GM12878 (cell line): ENCODE data around the gene NIPAL4. TPM values are rescaled to one million over a fixed set of nuclear protein-coding genes. Genes with fewer than 3 reads are reported as not detected.

Experiments used
- ATAC-seq: fragments of 200-7000 bp; cut with Tn5 transposase; 3 replicates; pipeline ENCODE4 v1.9.1; 2020; ENCODE audit warnings: mild to moderate bottlenecking, moderate library complexity
- BruUV-seq: library from RNA; stranded (reverse); fragments of 400-500 nt; replicated peaks from 2 replicates; lab custom pipeline; 2021; lab: Mats Ljungman, UMichigan
- CTCF ChIA-PET: fragments of 300-600 bp; sonication (Branson Sonifier 250); formaldehyde crosslinking; extraction: SDS; loops from one replicate; lab custom pipeline; 2021; ENCODE audit warnings: inconsistent platforms; lab: Yijun Ruan, JAX
- POLR2A ChIA-PET: fragments of 350-600 bp; formaldehyde crosslinking; extraction: SDS; loops from one replicate; lab custom pipeline; 2021; ENCODE audit warnings: inconsistent platforms; lab: Charles Lee
- RAD21 ChIA-PET: fragments of 300-600 bp; sonication (Branson Sonifier 250); formaldehyde crosslinking; loops from one replicate; lab custom pipeline; 2023; ENCODE audit warnings: antibody characterized with exemption; ENCODE audit not compliant: unreplicated experiment; lab: Charles Lee
- SMC1A ChIA-PET: fragments of 300-600 bp; sonication (Branson Sonifier 250); formaldehyde crosslinking; loops from one replicate; lab custom pipeline; 2023; ENCODE audit not compliant: unreplicated experiment, uncharacterized antibody; lab: Charles Lee
- DNase-seq: peaks from one replicate; pipeline ENCODE4 v3.0.0-alpha.2; 2011; ENCODE audit warnings: low read depth, low spot score
- FAIRE-seq: peaks from 3 replicates; lab custom pipeline; 2011; peaks lifted over from hg19 to GRCh38; lab: Jason Lieb, UNC
- H2AFZ ChIP-seq: 2 replicates; pipeline ENCODE4 v1.6.0; 2011; ENCODE audit warnings: low read depth, low read length, control low read depth; ENCODE audit not compliant: control insufficient read depth
- H3K27ac ChIP-seq: 2 replicates; pipeline ENCODE4 v1.5.1; 2011; ENCODE audit warnings: control low read depth; ENCODE audit not compliant: control insufficient read depth, insufficient read depth
- H3K27me3 ChIP-seq, 2 experiments: replicated peaks in 1 of 2; 2 replicates each; pipeline versions ENCODE4 v1.6.0 to v1.6.1; 2011; ENCODE audit warnings: low read length in 1 of 2; ENCODE audit not compliant: control insufficient read depth in 2 of 2, insufficient read depth in 2 of 2
- H3K36me3 ChIP-seq, 2 experiments: 2 replicates each; pipeline ENCODE4 v1.5.1; 2011; ENCODE audit warnings: low read length in 1 of 2; ENCODE audit not compliant: control insufficient read depth in 2 of 2, insufficient read depth in 2 of 2
- H3K4me1 ChIP-seq: 2 replicates; pipeline ENCODE4 v1.6.1; 2011; ENCODE audit warnings: mild to moderate bottlenecking, low read length, moderate library complexity, mixed read lengths; ENCODE audit not compliant: control insufficient read depth, insufficient read depth
- H3K4me2 ChIP-seq: 2 replicates; pipeline ENCODE4 v1.6.0; 2011; ENCODE audit warnings: control low read depth; ENCODE audit not compliant: control insufficient read depth, insufficient read depth
- H3K4me3 ChIP-seq: fragments of 200-600 bp; sonication (generic); 2 replicates; pipeline ENCODE4 v1.5.1; 2016
- H3K79me2 ChIP-seq: 2 replicates; pipeline ENCODE4 v1.6.0; 2011; ENCODE audit warnings: low read length; ENCODE audit not compliant: control insufficient read depth, insufficient read depth
- H3K9ac ChIP-seq: 2 replicates; pipeline ENCODE4 v1.8.0; 2011; ENCODE audit warnings: low read length, control low read depth, mixed read lengths; ENCODE audit not compliant: control insufficient read depth, insufficient read depth
- H3K9me3 ChIP-seq: replicated peaks from 3 replicates; pipeline ENCODE4 v1.5.1; 2011; ENCODE audit warnings: mild to moderate bottlenecking, low read length; ENCODE audit not compliant: control insufficient read depth, insufficient read depth
- H4K20me1 ChIP-seq: 2 replicates; pipeline ENCODE4 v1.6.0; 2011; ENCODE audit not compliant: control insufficient read depth, insufficient read depth
- ELK1 ChIP-seq: IDR thresholded peaks from 2 replicates; pipeline ENCODE4 v1.6.1; 2012; ENCODE audit warnings: low read depth, low read length, improper control_type of control experiment
- EZH2 ChIP-seq: IDR thresholded peaks from 2 replicates; pipeline ENCODE4 v1.6.1; 2012; ENCODE audit warnings: low read depth, mild to moderate bottlenecking, control low read depth, inconsistent platforms, low read length, borderline replicate concordance; ENCODE audit not compliant: control insufficient read depth
- MEF2B ChIP-seq: fragments of 450-650 bp; IDR thresholded peaks from 2 replicates; pipeline ENCODE4 v1.6.1; 2018; ENCODE audit warnings: mild to moderate bottlenecking, moderate library complexity; ENCODE audit not compliant: partially characterized antibody, poor library complexity, severe bottlenecking
- NFXL1 ChIP-seq: fragments of 450-650 bp; IDR thresholded peaks from 2 replicates; pipeline ENCODE4 v1.6.1; 2017; ENCODE audit warnings: antibody characterized with exemption, mild to moderate bottlenecking, borderline replicate concordance
- PBX3 ChIP-seq: IDR thresholded peaks from 2 replicates; pipeline ENCODE4 v1.6.1; 2011; ENCODE audit warnings: mild to moderate bottlenecking, low read depth, low read length, moderate library complexity; ENCODE audit not compliant: insufficient replicate concordance
- RAD51 ChIP-seq: fragments of 450-650 bp; IDR thresholded peaks from 2 replicates; pipeline ENCODE4 v1.6.1; 2016; ENCODE audit warnings: moderate library complexity, mild to moderate bottlenecking, inconsistent platforms
- SREBF2 ChIP-seq: IDR thresholded peaks from 2 replicates; pipeline ENCODE4 v1.6.1; 2012; ENCODE audit warnings: mild to moderate bottlenecking, low read length
- TARDBP ChIP-seq: IDR thresholded peaks from 2 replicates; pipeline ENCODE4 v1.6.1; 2016; ENCODE audit warnings: borderline replicate concordance
- USF2 ChIP-seq: IDR thresholded peaks from 2 replicates; pipeline ENCODE4 v1.6.1; 2011; ENCODE audit warnings: low read depth, low read length, improper control_type of control experiment, borderline replicate concordance
- WRNIP1 ChIP-seq: IDR thresholded peaks from 2 replicates; pipeline ENCODE4 v1.6.1; 2011; ENCODE audit warnings: low read depth, low read length, improper control_type of control experiment, borderline replicate concordance
- ZNF274 ChIP-seq: IDR thresholded peaks from one replicate; pipeline ENCODE4 v1.8.0; 2011; ENCODE audit not compliant: insufficient read length, insufficient read depth
- WGBS: methylation state at CpG from one replicate; pipeline ENCODE4 v1.1.6; 2016; ENCODE audit warnings: low lambda C conversion rate; ENCODE audit not compliant: insufficient replicate concordance, insufficient coverage; ENCODE audit errors: missing lambda C conversion rate; 5-methylcytosine and 5-hydroxymethylcytosine counted together
- in situ Hi-C: fragments of 300-500 bp; cut with MboI; formaldehyde crosslinking; loops from 9 replicates; pipeline ENCODE4 v1.14.3; 2018; ENCODE audit warnings: mixed read lengths
- intact Hi-C: fragments of 100-400 bp; cut with micrococcal nuclease; formaldehyde crosslinking; loops from one replicate; pipeline ENCODE4 v1.14.2; 2022; ENCODE audit not compliant: unreplicated experiment
- polyA plus RNA-seq, 11 experiments: library from polyadenylated mRNA; depleted of rRNA in 4 of 11; unstranded in 6 of 11; stranded (reverse) in 5 of 11; fragments of >200 nt; fragmentation: Nextera tagmentation in 4 of 11; fragmentation: Illumina TruSeq in 1 of 11; extraction: Ambion mirVana in 4 of 11; extraction: Trizol in 1 of 11; gene quantifications; 1 replicate in 1 of 11; 2 replicates in 10 of 11; pipeline versions ENCODE4 v1.2.1 to v1.2.3, GENCODE V29; 2011 to 2016; ENCODE audit warnings: inconsistent platforms in 2 of 11, missing spikeins in 2 of 11, low read depth in 1 of 11
- total RNA-seq, 4 experiments: library from RNA; depleted of rRNA in 3 of 4; stranded (reverse); fragments of >200 nt in 3 of 4; fragmentation: Illumina TruSeq in 1 of 4; extraction: Trizol in 1 of 4; gene quantifications; 2 replicates each; pipeline versions ENCODE4 v1.2.1 to v1.2.3, GENCODE V29; 2013 to 2021

NIPAL4 gene
- total and polyA plus RNA-seq, 10 of the 15 experiments (the other 5 are each of a cell fraction or from before 2014, with no cell fraction given), result 0.11 to 15.5 (median 5.9) TPM

DNA sequence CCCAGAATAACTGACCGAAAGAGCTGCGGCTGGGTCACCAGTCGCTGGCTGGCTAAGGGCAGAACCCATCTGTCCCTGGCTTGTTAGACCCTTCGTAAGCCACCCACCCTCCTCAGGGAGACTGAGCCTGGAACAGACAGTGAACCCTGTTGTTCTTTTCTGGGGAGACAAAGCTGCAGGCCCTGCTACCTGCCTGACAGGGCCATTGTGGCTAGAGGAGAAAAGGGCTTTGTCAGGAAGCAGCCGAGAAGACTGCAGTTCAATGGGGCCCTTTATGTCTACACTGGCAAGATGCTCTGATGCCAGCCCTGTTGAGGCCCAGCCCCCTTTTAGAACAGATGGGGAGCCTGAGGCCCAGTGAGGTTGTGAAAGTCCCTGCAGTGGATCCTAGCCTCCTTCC is 3.7 kb upstream of the NIPAL4 start (continued):
- no peak for TF ChIP-seq USF2
- TF ChIP-seq SREBF2, result no peak

GRCh38 chr5:157457391-157457790 is 2.6 kb upstream of the NIPAL4 start:
- intact Hi-C loops (no loop called here), in situ Hi-C loops (no loop called here)
- Histone ChIP-seq H3K36me3 (no peaks in the 10 kb centered on the region), H3K27me3 (no peaks in the 10 kb centered on the region; a peak in 2 of 4 replicates), H3K9ac (no peak overlapping the region), H2AFZ (no peak overlapping the region), H4K20me1 (no peaks in the 10 kb centered on the region), H3K4me2 (no peak overlapping the region), H3K9me3 (no peaks in the 10 kb centered on the region), H3K79me2 (no peaks in the 10 kb centered on the region), H3K4me3 (no peak overlapping the region), H3K27ac (no peak overlapping the region), H3K4me1 (0 out of 2 replicates have a peak, but pooled peaks cover 5% of the 10 kb centered on the region)
- TF ChIP-seq TARDBP, result no peak
- TF ChIP-seq EZH2, result no peak
- TF ChIP-seq ELK1, result no peak
- TF ChIP-seq MEF2B, result no peak
- no peak for TF ChIP-seq WRNIP1
- TF ChIP-seq NFXL1, result no peak
- TF ChIP-seq ZNF274, result no peak
- no peak for TF ChIP-seq PBX3
- no peak for TF ChIP-seq RAD51
- WGBS, result 56% methylated on average over 5 of the region's 5 CpGs
- ChIA-PET CTCF (interaction anchor here (1.9 to 5.6 kb wide), 3 partner anchors 11 to 24 kb away, joined by 7 to 60 read pairs (median 20); no protein-coding TSS in a partner anchor), SMC1A (interaction anchor here (0.5 to 3.0 kb wide), 6 partner anchors 14 to 310 kb away, joined by 3 to 8 read pairs (median 3); no protein-coding TSS in a partner anchor), RAD21 (interaction anchor here (1.0 to 1.3 kb wide), 2 partner anchors 23 to 25 kb away, joined by 3 to 5 read pairs; no protein-coding TSS in a partner anchor), POLR2A (interaction anchor here (1.4 kb wide), 1 partner anchor 13 kb away, joined by 3 read pairs; no protein-coding TSS in a partner anchor)
- FAIRE-seq, result no peak
- no peak for DNase-seq
- no TSS peak for BruUV-seq
- ATAC-seq, result no peak
